ENCODE measurements around the gene INIP.

- TF ChIP-seq GATA2 (IDR thresholded peaks at IDR 0.05; ENCODE audit: low read depth, low read length) (no peak), GATA3 (IDR thresholded peaks at IDR 0.05; ENCODE audit: low read depth, low read length) (no peak)
Observed at GRCh38 chr9:112762726-112763518, 45.0 kb upstream of the INIP start.
